ENCODE data around the gene COL12A1.

GRCh38 chr6:75114806-75115205 lies 91.0 kb downstream of the COL12A1 start:
- TF ChIP-seq POLR2A (IDR thresholded peaks at IDR 0.05) (no peak), CTCF (IDR thresholded peaks at IDR 0.05) (no peak)
